Fibroblast of pulmonary artery (primary cell): Measurements from ENCODE around the gene PIGP.

Experiments used
- DNase-seq: peaks from one replicate; pipeline ENCODE4 v3.0.0-alpha.2; 2010; ENCODE audit warnings: low read depth
- H3K4me3 ChIP-seq: replicated peaks from 2 replicates; pipeline ENCODE4 v1.5.1; 2011; ENCODE audit warnings: low read depth, mild to moderate bottlenecking, control low read depth, low read length, moderate library complexity
- TF ChIP-seq, protein P1 (sequence below): IDR thresholded peaks from 2 replicates; pipeline ENCODE4 v1.5.1; 2011; ENCODE audit warnings: mild to moderate bottlenecking, control low read depth, low read length, inconsistent platforms; ENCODE audit errors: missing control alignments

The PIGP gene

GRCh38 chr21:37065561-37066177 lies 7.2 kb downstream of the PIGP start:
- H3K4me3 ChIP-seq, result no peak overlapping the region
- DNase-seq, result no peak
- TF ChIP-seq, protein P1, sequence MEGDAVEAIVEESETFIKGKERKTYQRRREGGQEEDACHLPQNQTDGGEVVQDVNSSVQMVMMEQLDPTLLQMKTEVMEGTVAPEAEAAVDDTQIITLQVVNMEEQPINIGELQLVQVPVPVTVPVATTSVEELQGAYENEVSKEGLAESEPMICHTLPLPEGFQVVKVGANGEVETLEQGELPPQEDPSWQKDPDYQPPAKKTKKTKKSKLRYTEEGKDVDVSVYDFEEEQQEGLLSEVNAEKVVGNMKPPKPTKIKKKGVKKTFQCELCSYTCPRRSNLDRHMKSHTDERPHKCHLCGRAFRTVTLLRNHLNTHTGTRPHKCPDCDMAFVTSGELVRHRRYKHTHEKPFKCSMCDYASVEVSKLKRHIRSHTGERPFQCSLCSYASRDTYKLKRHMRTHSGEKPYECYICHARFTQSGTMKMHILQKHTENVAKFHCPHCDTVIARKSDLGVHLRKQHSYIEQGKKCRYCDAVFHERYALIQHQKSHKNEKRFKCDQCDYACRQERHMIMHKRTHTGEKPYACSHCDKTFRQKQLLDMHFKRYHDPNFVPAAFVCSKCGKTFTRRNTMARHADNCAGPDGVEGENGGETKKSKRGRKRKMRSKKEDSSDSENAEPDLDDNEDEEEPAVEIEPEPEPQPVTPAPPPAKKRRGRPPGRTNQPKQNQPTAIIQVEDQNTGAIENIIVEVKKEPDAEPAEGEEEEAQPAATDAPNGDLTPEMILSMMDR, result no peak

DNA sequence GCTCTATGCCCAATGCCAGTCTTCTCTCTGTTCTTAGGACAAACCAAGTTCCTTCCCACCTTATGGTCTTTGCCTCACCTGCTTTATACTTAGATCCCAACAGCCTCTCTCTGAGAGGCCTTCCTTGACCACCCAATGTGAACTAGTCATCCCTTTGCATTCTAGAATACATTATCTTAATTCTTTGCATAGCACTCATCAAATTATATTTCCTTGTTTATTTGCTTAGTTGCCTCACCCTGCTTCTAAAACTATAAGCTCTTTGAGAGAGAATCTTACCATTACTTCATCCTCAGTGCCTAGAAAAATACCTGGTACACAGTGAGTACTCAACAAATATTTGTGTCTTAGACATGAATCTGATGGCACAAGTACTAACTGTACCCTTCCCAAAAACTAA lies 8.0 kb downstream of the PIGP start:
- TF ChIP-seq, protein P1, result no peak
- no peak for DNase-seq
- H3K4me3 ChIP-seq, result no peak overlapping the region

- TF ChIP-seq, protein P1, result no peak
- DNase-seq, result no peak
- H3K4me3 ChIP-seq, result no peak overlapping the region
Observed at GRCh38 chr21:37063433-37063832, 9.4 kb downstream of the PIGP start.

- DNase-seq, result no peak
- TF ChIP-seq, protein P1, result no peak
- no peak overlapping the region for H3K4me3 ChIP-seq
Observed at GRCh38 chr21:37062593-37062935, 10.3 kb downstream of the PIGP start.

DNA sequence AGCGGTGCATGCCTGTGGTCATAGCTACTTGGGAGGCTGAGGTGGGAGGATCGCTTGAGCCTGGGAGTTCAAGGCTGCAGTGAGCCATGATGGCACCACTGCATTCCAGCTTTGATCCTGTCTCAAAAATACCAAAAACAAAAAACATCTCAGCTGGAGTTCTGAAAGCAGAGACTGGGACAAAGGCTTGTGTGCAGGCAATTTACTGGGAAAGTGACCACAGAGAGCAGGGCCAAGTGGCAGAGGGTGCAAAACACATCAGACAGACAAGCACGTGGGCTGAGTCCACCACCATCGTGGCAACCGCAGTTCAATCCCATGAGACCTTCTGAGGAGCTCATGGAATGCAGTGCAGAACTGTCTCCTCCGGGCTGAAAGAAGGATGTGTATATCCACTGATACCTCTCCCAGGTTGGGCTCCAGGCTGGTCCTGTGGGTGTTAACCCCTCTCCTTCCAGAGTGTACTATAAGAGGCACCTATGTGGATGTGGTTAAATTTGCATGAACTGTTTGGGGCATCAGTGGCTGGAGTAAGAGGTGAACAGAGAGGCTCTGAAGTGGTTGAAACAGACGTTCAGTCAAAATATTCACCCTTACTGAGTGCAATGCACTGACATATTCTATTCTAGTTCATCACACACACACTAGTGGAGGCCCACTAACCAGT lies 10.8 kb downstream of the PIGP start:
- no peak overlapping the region for H3K4me3 ChIP-seq
- DNase-seq, result peak; percentile 29
- TF ChIP-seq, protein P1, result no peak

DNA sequence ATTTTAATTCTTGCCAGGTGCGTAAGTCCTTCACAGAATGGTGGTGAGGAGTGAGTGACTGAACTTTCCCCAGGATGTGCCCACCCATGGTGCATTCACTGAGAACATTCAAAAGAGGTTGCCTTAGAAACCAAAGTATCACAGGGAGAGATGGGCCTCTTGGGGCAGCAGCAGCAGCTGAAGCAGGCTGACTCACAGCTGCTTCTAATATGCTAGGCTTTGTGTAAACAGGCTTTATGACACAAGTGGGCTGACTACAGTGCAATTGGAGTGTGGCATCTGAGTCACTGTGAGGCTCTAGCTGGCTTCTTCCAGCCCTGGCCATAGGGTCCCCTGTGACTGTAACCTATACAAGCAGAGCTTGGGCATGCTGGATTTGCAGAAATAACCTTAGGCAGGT lies 12.6 kb downstream of the PIGP start:
- peak; percentile 93 for DNase-seq
- TF ChIP-seq, protein P1, result peak; percentile 23

DNA sequence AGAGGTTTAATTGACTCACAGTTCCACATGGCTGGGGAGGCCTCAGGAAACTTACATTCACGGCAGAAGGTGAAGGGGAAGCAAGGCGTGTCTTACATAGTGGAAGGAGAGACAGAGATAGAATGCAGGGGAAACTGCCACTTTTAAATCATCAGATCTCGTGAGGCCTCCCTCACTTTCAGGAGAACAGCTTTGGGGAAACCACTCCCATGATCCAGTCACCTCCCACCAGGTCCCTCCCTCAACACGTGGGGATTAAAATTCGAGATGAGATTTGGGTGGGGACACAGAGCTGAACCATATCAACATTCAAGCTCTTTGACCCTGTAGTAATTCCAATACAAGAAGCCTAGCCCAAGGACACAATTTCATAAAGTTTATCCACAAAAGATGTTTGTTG lies 13.7 kb downstream of the PIGP start:
- DNase-seq, result no peak
- TF ChIP-seq, protein P1, result no peak
- H3K4me3 ChIP-seq, result no peak overlapping the region

More for the DNA sequence above, 12.6 kb downstream of the PIGP start:
- no peak overlapping the region for H3K4me3 ChIP-seq
